ENCODE results near the gene COG4. TPM values are rescaled to one million over a fixed set of nuclear protein-coding genes. Genes with fewer than 3 reads are reported as not detected.
A peak's percentile ranks its signal among the peaks of the same experiment; 100 is the strongest.
"Not testable (repeated sequence)": the region's sequence is repeated elsewhere in the genome, so short reads cannot be mapped to it uniquely, and the experiment has no call there.

The COG4 gene
- total RNA-seq, 4 donors from 2014 or later = 41.1 to 109 (median 47.1) TPM

DNA sequence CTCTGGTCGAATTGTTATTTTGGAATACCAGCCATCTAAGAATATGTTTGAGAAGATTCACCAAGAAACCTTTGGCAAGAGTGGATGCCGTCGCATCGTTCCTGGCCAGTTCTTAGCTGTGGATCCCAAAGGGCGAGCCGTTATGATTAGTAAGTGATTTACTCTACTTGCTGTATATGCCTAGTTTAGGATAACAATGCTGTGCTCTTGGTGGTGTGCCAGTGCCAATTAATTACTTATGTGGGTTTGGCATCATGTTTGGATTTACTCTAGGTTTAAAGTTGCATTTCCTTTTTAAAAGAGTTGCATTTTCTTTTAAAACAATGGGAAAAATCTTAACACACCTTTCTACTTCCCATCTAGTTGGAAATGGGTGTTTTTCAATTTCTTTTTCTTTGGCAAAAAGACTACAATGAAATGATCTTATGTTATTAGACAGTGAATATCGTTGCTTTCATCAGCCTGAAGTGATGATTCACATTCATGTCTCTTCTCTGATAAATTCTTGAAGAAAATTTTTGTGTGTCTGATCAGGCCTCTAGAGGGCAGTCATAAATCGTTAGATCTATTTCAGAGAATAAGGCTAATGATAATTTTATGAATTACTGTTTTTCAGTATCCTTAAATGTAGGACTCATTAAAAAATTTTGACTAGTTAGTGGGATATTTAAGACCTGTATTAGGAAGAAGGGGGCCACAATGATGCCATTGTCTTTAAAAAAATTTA, 5.9 kb upstream of the COG4 start:
- Histone ChIP-seq H3K36me3 (peaks cover 6 to 77% (median 19%) of the 10 kb centered on the region in 3 donors), H3K9me3 (no peaks in the 10 kb centered on the region), H3K27ac (peak overlapping the region in 1 of 4 donors; percentile 26), H3K4me1 (peaks cover 0 to 56% (median 17%) of the 10 kb centered on the region in 4 donors), H3K27me3 (no peaks in the 10 kb centered on the region), H3K4me3 (no peak overlapping the region)
- 63 to 69% methylated on average over 8 of the region's 8 CpGs for WGBS, 2 donors
- peak in 1 of 2 donors; percentile 12 for DNase-seq (ENCODE audit: low spot score in 2 of 2)
- TF ChIP-seq, protein P1, sequence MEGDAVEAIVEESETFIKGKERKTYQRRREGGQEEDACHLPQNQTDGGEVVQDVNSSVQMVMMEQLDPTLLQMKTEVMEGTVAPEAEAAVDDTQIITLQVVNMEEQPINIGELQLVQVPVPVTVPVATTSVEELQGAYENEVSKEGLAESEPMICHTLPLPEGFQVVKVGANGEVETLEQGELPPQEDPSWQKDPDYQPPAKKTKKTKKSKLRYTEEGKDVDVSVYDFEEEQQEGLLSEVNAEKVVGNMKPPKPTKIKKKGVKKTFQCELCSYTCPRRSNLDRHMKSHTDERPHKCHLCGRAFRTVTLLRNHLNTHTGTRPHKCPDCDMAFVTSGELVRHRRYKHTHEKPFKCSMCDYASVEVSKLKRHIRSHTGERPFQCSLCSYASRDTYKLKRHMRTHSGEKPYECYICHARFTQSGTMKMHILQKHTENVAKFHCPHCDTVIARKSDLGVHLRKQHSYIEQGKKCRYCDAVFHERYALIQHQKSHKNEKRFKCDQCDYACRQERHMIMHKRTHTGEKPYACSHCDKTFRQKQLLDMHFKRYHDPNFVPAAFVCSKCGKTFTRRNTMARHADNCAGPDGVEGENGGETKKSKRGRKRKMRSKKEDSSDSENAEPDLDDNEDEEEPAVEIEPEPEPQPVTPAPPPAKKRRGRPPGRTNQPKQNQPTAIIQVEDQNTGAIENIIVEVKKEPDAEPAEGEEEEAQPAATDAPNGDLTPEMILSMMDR (IDR thresholded peaks at IDR 0.05) = peak; percentile 39 to 66 (median 47)
- no peak for TF ChIP-seq EP300 (IDR thresholded peaks at IDR 0.05)

GRCh38 chr16:70527315-70527996, 4.1 kb upstream of the COG4 start:
- H3K36me3 ChIP-seq = peaks cover 6 to 61% (median 13%) of the 10 kb centered on the region in 3 donors

DNA sequence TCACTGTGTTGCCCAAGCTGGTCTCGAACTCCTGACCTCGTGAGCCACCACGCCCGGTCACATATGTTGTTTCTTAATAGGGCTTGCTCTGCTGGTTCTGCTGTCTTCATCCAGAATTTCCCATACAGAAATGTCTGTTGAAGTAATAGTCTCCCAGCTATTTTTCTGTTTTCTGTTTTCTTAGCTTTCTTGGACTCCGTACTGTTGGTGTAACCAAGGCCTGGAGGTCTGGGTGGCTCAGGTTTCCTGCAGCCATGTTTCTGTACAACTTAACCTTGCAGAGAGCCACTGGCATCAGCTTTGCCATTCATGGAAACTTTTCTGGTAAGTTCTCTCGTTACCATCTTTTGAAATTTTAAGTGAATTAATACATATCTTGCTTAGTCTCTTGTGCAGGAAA, 3.0 kb upstream of the COG4 start:
- Histone ChIP-seq H3K36me3 (peaks cover 2 to 50% (median 13%) of the 10 kb centered on the region in 3 donors), H3K27me3 (no peaks in the 10 kb centered on the region), H3K27ac (no peak overlapping the region), H3K4me1 (peaks cover 0 to 71% (median 25%) of the 10 kb centered on the region in 4 donors), H3K4me3 (no peak overlapping the region), H3K9me3 (no peaks in the 10 kb centered on the region)
- WGBS, 2 donors = 81 to 82% methylated on average over 6 of the region's 6 CpGs
- no peak for DNase-seq (ENCODE audit: low spot score in 2 of 2)
- TF ChIP-seq, protein P1 (IDR thresholded peaks at IDR 0.05) = no peak
- no peak for TF ChIP-seq EP300 (IDR thresholded peaks at IDR 0.05)
- no peak for TF ChIP-seq POLR2A (IDR thresholded peaks at IDR 0.05)

More at GRCh38 chr16:70527315-70527996, 4.1 kb upstream of the COG4 start:
- H3K4me3 ChIP-seq = no peak overlapping the region
- H3K4me1 ChIP-seq = peaks cover 0 to 62% (median 21%) of the 10 kb centered on the region in 4 donors
- no peak overlapping the region for H3K27ac ChIP-seq
- DNase-seq (ENCODE audit: low spot score in 2 of 2) = no peak
- no peaks in the 10 kb centered on the region for H3K27me3 ChIP-seq
- H3K9me3 ChIP-seq = no peaks in the 10 kb centered on the region
- 65 to 73% methylated on average over 8 of the region's 8 CpGs for WGBS, 2 donors
- TF ChIP-seq, protein P1 (IDR thresholded peaks at IDR 0.05) = no peak
- TF ChIP-seq POLR2A (IDR thresholded peaks at IDR 0.05) (no peak), EP300 (IDR thresholded peaks at IDR 0.05) (no peak)

DNA sequence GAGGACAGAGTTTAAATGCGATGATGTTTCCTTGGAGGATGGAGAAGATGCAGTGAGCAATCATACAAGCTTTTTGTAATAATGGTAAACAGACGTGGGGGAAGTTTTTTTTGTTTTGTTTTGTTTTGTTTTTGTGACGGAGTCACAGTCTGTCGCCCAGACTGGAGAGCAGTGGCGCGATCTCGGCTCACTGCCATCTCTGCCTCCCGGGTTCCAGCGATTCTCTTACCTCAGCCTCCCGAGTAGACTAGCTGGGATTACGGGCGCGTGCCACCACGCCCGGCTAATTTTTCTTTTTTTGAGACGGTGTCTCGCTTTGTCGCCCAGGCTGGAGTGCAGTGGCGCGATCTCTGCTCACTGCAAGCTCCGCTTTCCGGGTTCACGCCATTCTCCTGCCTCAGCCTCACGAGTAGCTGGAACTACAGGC, 1.1 kb upstream of the COG4 start:
- Histone ChIP-seq H3K4me1 (peaks cover 0 to 68% (median 25%) of the 10 kb centered on the region in 4 donors), H3K27ac (peak overlapping the region; percentile 60 to 94 (median 86))

DNA sequence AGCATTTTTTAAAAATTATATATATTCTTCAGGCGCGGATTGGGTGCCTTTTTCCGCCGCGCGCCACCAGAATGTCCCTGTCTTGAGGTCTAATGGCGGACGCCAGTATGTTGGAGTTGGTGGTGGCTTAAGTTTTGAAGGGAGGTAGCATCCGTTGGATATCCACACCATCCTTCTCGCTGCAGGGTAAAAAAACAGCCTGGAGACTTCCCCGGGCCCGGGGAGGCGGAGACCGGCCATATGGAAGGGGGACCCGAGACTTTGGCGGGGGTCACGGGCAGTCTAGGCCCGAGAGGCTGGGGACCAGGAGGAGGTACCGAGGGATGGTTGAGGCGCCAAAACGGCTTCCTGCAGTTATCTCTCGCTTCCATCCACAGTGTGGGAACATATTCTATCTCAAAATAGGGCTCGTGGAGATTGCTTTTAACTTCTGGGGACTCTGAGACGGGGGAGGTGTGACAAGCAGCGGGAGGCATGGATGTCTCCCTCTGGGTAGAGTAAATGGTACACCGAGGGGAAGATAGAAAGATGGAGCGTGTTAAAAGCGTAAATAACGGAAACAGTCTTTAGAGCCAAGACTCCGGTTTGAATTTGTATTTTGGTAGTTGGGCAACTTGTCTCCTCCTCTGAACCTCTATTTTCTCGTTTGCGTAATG, 517 bp upstream of the COG4 start, which contains the start of gene SF3B3:
Gene SF3B3 (plus strand): TSS at position 74 of the 656 bp plus-strand sequence. CDS start 2,841 bp downstream, outside the sequence.
- peak; percentile 50 to 73 for DNase-seq (ENCODE audit: low spot score in 2 of 2)
- Histone ChIP-seq H3K4me3 (peak within 1 kb of the TSS; percentile 69 to 83 (median 74)), H3K27me3 (no peaks in the 10 kb centered on the region), H3K27ac (peak within 1 kb of the TSS; percentile 60 to 94 (median 86)), H3K36me3 (peaks cover 0 to 27% (median under 1%) of the 10 kb centered on the region in 3 donors), H3K9me3 (no peaks in the 10 kb centered on the region), H3K4me1 (peaks cover 0 to 62% (median 25%) of the 10 kb centered on the region in 4 donors)
- 1% methylated on average over 32 of the region's 32 CpGs for WGBS, 2 donors
- TF ChIP-seq EP300 (IDR thresholded peaks at IDR 0.05) (peak in 1 of 2 donors; percentile 85), POLR2A (IDR thresholded peaks at IDR 0.05) (peak in 1 of 2 donors; percentile 41)
- TF ChIP-seq, protein P1 (IDR thresholded peaks at IDR 0.05) = no peak

More for the DNA sequence above, 1.1 kb upstream of the COG4 start:
- not testable (repeated sequence) for H3K9me3 ChIP-seq, H3K27me3 ChIP-seq
- WGBS, 2 donors = 0% methylated on average over 24 of the region's 24 CpGs
- DNase-seq (ENCODE audit: low spot score in 2 of 2) = peak in 1 of 2 donors; percentile 14
- Histone ChIP-seq H3K4me3 (peak overlapping the region; percentile 69 to 83 (median 74)), H3K36me3 (peaks cover 0 to 32% (median 3%) of the 10 kb centered on the region in 3 donors)
